Fibroblast of lung (primary cell): ENCODE results near the gene SIRPG. TPM values are rescaled to one million over a fixed set of nuclear protein-coding genes. Genes with fewer than 3 reads are reported as not detected.

ENCODE experiments used
- DNase-seq, 2 donors: peaks; one replicate each; pipeline versions ENCODE4 v3.0.0 to v3.0.0-alpha.2; 2010; ENCODE audit warnings: low read depth in 2 of 2
- H2AFZ ChIP-seq: 2 replicates; pipeline ENCODE4 v1.5.1; 2012; ENCODE audit warnings: low read length, control low read depth, inconsistent platforms
- H3K27ac ChIP-seq: 2 replicates; pipeline ENCODE4 v1.5.1; 2011; ENCODE audit warnings: low read length, control low read depth; ENCODE audit not compliant: insufficient read depth
- H3K27me3 ChIP-seq: 2 replicates; pipeline ENCODE4 v1.5.1; 2011; ENCODE audit warnings: mild to moderate bottlenecking, low read length; ENCODE audit not compliant: control insufficient read depth, insufficient read depth
- H3K36me3 ChIP-seq: 2 replicates; pipeline ENCODE4 v1.5.1; 2011; ENCODE audit warnings: low read length; ENCODE audit not compliant: control insufficient read depth, insufficient read depth
- H3K4me1 ChIP-seq: 2 replicates; pipeline ENCODE4 v1.5.1; 2011; ENCODE audit warnings: low read length; ENCODE audit not compliant: control insufficient read depth, insufficient read depth; ENCODE audit errors: extremely low read depth
- H3K4me2 ChIP-seq: 2 replicates; pipeline ENCODE4 v1.5.1; 2011; ENCODE audit warnings: low read length, control low read depth; ENCODE audit not compliant: insufficient read depth; ENCODE audit errors: extremely low read depth
- H3K4me3 ChIP-seq, 4 experiments: fragments of 200-600 bp in 1 of 4; sonication (generic) in 1 of 4; replicated peaks in 1 of 4; 2 replicates each; pipeline ENCODE4 v1.5.1; 2011 to 2016; ENCODE audit warnings: low read length in 4 of 4, low read depth in 3 of 4, mild to moderate bottlenecking in 3 of 4, control low read depth in 2 of 4, inconsistent platforms in 1 of 4, mixed read lengths in 1 of 4; ENCODE audit not compliant: insufficient read depth in 1 of 4; ENCODE audit errors: control extremely low read depth in 1 of 4
- H3K79me2 ChIP-seq: 2 replicates; pipeline ENCODE4 v1.5.1; 2012; ENCODE audit warnings: mild to moderate bottlenecking, low read length, inconsistent platforms; ENCODE audit not compliant: control insufficient read depth, insufficient read depth
- H3K9ac ChIP-seq: 2 replicates; pipeline ENCODE4 v1.5.1; 2011; ENCODE audit warnings: mild to moderate bottlenecking, low read length, control low read depth; ENCODE audit not compliant: insufficient read depth
- H3K9me3 ChIP-seq: 2 replicates; pipeline ENCODE4 v1.5.1; 2012; ENCODE audit warnings: low read depth, low read length; ENCODE audit not compliant: control insufficient read depth, insufficient read depth
- H4K20me1 ChIP-seq: 2 replicates; pipeline ENCODE4 v1.5.1; 2011; ENCODE audit warnings: low read length; ENCODE audit not compliant: control insufficient read depth, insufficient read depth; ENCODE audit errors: extremely low read depth
- EZH2 ChIP-seq: IDR thresholded peaks from 2 replicates; pipeline ENCODE4 v1.5.1; 2012; ENCODE audit warnings: low read length, control low read depth, mild to moderate bottlenecking; ENCODE audit errors: missing control alignments
- polyA plus RNA-seq, 2 donors: library from polyadenylated mRNA; depleted of rRNA in 1 of 2; stranded (reverse) in 1 of 2; unstranded in 1 of 2; fragments of >200 nt; gene quantifications; 2 replicates each; pipeline ENCODE4 v1.2.1, GENCODE V29; 2011 to 2012; ENCODE audit warnings: missing spikeins in 1 of 2
- total RNA-seq: library from RNA; depleted of rRNA; stranded (reverse); fragments of >200 nt; gene quantifications from 2 replicates; pipeline ENCODE4 v1.2.1, GENCODE V29; 2014
- TF ChIP-seq, protein P1 (sequence below), 2 donors: IDR thresholded peaks in 1 of 2; conservative IDR thresholded peaks in 1 of 2; 1 replicate in 1 of 2; 2 replicates in 1 of 2; pipeline ENCODE4 v1.5.1; 2011 to 2012; ENCODE audit warnings: low read length in 2 of 2, control low read depth in 1 of 2, inconsistent platforms in 1 of 2, low read depth in 1 of 2, mild to moderate bottlenecking in 1 of 2

The SIRPG gene
- total and polyA plus RNA-seq, 2 donors (not counting 1 experiment from before 2014, with no cell fraction given), result not detected

GRCh38 chr20:1652104-1652503, 5.5 kb downstream of the SIRPG start:
- Histone ChIP-seq H3K27me3 (no peaks in the 10 kb centered on the region), H3K4me3 (no peak overlapping the region), H3K36me3 (no peaks in the 10 kb centered on the region), H2AFZ (no peak overlapping the region), H3K4me2 (no peak overlapping the region), H3K79me2 (no peaks in the 10 kb centered on the region), H3K9me3 (no peaks in the 10 kb centered on the region), H3K9ac (no peak overlapping the region), H3K27ac (no peak overlapping the region), H4K20me1 (no peaks in the 10 kb centered on the region), H3K4me1 (no peaks in the 10 kb centered on the region)
- no peak for TF ChIP-seq EZH2
- TF ChIP-seq, protein P1, sequence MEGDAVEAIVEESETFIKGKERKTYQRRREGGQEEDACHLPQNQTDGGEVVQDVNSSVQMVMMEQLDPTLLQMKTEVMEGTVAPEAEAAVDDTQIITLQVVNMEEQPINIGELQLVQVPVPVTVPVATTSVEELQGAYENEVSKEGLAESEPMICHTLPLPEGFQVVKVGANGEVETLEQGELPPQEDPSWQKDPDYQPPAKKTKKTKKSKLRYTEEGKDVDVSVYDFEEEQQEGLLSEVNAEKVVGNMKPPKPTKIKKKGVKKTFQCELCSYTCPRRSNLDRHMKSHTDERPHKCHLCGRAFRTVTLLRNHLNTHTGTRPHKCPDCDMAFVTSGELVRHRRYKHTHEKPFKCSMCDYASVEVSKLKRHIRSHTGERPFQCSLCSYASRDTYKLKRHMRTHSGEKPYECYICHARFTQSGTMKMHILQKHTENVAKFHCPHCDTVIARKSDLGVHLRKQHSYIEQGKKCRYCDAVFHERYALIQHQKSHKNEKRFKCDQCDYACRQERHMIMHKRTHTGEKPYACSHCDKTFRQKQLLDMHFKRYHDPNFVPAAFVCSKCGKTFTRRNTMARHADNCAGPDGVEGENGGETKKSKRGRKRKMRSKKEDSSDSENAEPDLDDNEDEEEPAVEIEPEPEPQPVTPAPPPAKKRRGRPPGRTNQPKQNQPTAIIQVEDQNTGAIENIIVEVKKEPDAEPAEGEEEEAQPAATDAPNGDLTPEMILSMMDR (conservative IDR thresholded peaks at IDR 0.05 in 1 of 2, IDR thresholded peaks at IDR 0.05 in 1 of 2; ENCODE audit: low read depth in 1 of 2, low read length in 2 of 2), result no peak
- DNase-seq, result no peak

- no peak for DNase-seq
- H3K4me3 ChIP-seq, result no peak overlapping the region
- no peak overlapping the region for H3K4me2 ChIP-seq
- TF ChIP-seq, protein P1 (conservative IDR thresholded peaks at IDR 0.05 in 1 of 2, IDR thresholded peaks at IDR 0.05 in 1 of 2; ENCODE audit: low read depth in 1 of 2, low read length in 2 of 2), result no peak
- no peak for TF ChIP-seq EZH2
- no peak overlapping the region for H3K27ac ChIP-seq
- H2AFZ ChIP-seq, result no peak overlapping the region
- H3K79me2 ChIP-seq, result no peaks in the 10 kb centered on the region
- no peaks in the 10 kb centered on the region for H3K36me3 ChIP-seq
- H3K27me3 ChIP-seq, result no peaks in the 10 kb centered on the region
- H4K20me1 ChIP-seq, result no peaks in the 10 kb centered on the region
- H3K4me1 ChIP-seq, result no peaks in the 10 kb centered on the region
- H3K9me3 ChIP-seq, result no peaks in the 10 kb centered on the region
- no peak overlapping the region for H3K9ac ChIP-seq
Observed at GRCh38 chr20:1651268-1652058, 6.1 kb downstream of the SIRPG start.

DNA sequence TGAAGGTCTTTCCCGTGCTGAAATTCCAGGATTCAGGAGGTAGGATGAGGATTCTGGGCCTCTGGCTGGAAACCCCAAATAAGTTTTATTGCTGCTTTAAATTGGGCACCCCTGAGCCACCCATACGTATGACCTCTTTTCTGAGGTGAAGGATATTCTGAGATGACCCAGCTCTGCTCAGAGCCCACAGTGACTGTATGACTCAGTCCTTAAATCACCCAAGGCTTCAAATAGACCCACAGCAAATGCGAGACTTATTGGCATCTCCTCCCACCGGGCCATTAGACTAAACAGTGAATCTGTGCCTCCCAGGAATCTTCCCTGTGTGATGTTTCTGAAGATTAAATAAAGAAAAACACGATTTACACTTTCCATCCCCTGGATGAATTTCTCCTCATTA, 9.5 kb downstream of the SIRPG start:
- no peaks in the 10 kb centered on the region for H3K79me2 ChIP-seq
- H4K20me1 ChIP-seq, result no peaks in the 10 kb centered on the region
- no peak overlapping the region for H3K27ac ChIP-seq
- H3K27me3 ChIP-seq, result no peaks in the 10 kb centered on the region
- H3K4me1 ChIP-seq, result no peaks in the 10 kb centered on the region
- no peak overlapping the region for H2AFZ ChIP-seq
- no peaks in the 10 kb centered on the region for H3K9me3 ChIP-seq
- no peak overlapping the region for H3K9ac ChIP-seq
- no peaks in the 10 kb centered on the region for H3K36me3 ChIP-seq
- TF ChIP-seq EZH2, result no peak
- TF ChIP-seq, protein P1 (conservative IDR thresholded peaks at IDR 0.05 in 1 of 2, IDR thresholded peaks at IDR 0.05 in 1 of 2; ENCODE audit: low read depth in 1 of 2, low read length in 2 of 2), result no peak
- H3K4me2 ChIP-seq, result no peak overlapping the region
- no peak overlapping the region for H3K4me3 ChIP-seq
- no peak for DNase-seq
